CD4-positive, alpha-beta T cell treated with Interleukin-1 beta for 1 hour (primary cell): ENCODE data around the gene GCK.

ENCODE experiments used
- DNase-seq, 2 donors: peaks; one replicate each; pipeline ENCODE4 v3.0.0-alpha.2; 2020 to 2022

The GCK gene

DNA sequence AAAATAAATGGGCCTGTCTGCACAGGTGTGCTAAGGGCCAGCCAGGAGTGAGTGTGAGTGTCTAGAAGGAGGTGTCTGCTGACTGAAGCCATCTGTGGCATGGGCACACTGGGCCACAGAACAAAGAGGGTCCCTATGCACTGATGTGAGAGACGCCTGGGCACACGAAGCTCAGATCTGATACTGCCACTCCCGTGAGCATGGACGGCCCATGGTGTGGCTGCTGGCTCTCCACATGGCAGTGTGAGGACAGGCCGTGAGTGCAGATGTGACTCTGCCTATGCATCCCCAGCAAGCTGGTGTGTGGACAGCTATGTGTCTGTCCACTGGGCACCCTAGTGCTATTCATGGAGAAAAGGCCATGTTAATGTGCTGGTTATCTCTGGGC, 35.3 kb downstream of the GCK start:
- no peak for DNase-seq

DNA sequence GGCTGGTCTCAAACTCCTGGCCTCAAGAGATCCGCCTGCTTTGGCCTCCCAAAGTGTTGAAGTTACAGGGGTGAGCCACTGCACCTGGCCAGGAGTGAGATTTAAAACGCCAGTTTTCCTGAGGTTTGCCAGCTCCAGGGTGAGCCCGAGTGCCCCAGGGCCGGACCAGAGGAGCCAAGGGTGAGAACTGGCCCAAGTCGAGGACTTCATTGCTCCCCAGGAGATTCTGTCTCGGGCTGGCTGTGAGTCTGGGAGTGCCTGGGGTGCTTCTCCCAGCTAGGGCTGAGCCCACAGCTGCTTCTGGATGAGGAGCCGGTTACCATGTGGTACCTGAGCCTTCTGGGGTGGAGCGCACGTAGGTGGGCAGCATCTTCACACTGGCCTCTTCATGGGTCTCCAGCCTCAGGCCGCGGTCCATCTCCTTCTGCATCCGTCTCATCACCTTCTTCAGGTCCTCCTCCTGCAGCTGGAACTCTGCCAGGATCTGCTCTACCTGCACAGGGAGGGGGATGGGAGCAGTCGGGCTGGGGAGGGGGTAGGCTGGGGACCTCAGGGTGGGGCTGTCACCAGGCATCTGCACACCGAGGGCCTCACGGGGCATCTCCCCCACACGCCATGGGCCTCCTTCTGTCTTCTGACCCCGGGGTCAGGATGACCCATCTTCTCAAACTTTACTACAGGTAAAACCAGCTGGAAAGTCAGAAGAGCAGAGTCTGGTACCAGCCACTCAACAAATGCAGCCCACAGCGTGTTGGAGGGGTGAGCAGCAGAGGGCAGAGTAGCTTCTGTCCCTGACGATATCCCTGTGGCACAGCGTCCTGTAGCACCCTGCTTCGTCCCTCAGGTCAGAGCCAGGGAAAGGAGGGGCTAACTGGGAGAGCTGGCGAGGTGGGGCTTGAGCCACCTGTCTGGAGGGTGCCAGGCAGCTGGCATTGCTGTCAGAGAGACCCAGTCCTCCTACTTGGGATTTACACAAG, 36.0 kb downstream of the GCK start:
- no peak for DNase-seq

DNA sequence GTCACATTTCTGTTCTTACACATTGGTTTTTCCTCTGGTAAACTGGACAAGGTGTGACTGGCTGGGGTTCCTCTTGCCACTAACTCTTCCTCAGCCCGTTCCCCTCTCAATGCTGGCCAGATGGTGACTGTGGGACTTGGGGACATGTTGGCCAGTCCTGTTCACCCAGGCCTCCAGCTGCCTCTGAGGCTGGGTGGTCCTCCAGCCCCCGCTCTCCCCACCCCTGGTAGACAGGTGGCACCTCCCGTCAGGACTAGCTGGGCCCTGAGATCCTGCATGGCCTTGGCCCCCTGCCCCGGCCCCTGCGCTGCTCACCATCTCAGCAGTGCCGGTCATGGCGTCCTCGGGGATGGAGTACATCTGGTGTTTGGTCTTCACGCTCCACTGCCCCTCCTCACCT, 37.3 kb downstream of the GCK start:
- no peak for DNase-seq

- no peak for DNase-seq
Observed at GRCh38 chr7:44150966-44151941, 38.0 kb downstream of the GCK start.

DNA sequence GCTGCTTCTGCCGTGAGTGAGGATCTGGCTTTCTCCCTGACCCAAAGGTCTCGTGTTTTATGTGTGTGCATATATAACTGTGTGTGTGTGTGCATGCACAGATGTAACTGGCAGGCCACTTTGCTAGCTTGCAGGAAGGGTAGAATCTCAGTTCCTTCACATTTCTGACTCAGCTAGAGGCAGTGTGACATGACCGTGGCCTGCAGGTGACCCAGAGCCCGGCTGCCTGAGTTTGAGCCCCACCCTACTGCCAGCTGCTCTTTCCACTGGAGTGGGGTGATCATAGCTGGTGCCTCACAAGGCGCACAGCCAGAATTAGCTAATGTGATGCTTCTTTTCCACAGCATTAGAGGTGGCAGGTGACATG, 38.8 kb downstream of the GCK start:
- DNase-seq: no peak

DNA sequence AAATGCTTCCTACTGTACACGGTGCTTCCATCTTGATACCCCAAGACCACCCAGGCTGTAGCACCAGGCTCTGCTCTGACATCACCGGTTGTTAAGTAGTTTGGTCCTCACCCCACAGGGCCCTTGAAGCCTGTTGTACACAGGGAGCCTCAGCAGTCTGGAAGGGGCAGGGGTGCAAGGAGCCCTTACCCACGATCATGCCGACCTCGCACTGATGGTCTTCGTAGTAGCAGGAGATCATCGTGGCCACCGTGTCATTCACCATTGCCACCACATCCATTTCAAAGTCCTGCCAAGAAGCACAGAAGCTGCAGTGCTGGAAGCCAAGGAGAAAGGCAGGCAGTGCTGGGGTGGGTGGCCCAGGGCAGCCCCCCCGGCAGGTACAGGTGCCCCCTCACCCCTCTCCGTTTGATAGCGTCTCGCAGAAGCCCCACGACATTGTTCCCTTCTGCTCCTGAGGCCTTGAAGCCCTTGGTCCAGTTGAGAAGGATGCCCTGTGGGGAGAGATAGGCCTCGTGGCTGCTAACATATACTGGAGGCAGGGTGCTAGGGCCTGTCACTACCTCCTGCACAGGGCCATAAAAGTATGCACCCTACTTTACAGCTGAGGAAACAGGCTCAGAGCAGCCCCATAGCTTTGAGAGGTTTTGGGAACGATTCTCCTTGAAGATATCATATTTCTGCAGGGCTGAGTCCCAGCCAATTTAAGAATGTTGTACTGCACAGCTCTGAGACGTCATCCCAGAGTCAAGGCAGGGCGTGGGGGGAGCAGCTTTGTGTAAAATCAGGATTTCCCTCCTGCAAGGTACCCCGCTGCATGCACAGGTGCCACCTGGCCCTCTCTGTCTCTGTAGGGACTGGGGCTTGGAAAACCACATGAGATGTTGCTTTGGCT, 39.4 kb downstream of the GCK start:
- DNase-seq: no peak

DNA sequence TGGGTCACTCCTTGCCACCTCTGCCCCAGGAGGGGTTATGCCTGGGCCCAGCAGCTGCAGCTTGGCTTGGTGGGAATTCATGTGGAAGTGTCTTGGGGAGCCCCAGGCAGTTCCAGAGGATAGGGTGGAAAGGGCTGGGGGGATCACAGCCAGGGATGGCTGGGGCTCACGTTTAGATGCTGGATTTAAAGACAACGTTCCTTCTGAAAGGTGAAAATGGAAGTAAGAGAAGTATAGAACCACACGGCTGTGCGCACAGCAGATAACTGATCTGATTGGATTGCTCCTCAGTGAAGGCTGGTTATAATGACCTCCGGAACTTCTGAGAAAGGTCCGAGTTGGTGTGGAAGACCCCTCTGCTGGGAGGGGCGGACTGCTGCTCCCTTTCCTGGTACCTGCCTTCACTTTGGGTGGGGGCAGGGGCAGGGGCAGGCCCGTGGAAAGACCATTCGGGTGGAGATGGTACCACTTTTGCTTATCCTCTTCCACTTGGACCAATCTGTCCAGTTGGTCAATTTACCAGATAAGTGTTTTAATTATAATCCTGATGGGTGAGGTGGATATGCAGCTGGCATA, 40.2 kb downstream of the GCK start:
- no peak for DNase-seq

GRCh38 chr7:44148166-44148565, 41.1 kb downstream of the GCK start:
- no peak for DNase-seq

DNA sequence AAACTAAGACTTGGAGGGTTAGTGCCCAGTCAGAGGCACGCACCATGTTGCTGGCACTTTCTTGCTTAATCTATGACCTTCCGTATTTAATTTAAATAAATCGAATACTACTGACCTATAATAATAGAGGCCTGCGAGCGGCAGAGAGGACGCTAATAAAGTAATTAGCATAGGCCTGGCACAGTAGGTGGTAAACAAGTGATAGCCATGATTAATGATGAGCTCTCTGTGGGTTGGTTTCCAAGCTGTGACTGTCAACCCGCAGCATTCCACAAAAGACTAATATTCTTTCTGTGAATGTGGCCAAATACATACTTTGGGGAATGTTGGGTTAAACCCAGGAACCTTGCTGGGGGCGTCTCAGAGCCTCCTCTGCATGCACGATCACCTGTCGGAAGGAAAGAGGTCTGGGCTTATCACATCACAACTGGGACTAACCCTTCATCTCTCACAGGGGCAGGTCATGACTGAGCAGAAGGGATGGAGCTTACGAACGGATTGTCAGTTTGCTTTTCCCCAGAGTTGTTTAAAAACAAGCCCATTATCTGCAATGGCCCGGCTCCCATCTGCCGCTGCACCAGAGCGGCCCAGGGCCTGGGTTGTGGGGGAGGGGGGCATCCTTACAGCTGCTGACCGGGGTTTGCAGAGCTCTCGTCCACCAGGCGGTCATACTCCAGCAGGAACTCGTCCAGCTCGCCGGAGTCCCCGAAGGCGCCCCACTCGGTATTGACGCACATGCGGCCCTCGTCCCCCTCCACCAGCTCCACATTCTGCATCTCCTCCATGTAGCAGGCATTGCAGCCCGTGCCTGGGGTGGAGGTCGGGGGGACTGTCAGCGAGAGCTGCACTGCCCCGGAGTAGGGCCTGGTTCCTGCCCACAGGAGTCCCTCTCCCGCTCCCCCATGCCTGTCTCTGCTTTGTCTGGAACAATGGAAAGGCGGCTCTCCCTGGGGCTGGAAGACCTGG, 41.9 kb downstream of the GCK start:
- no peak for DNase-seq

- peak; percentile 71 to 77 for DNase-seq
Observed at GRCh38 chr7:44145969-44146911, 43.0 kb downstream of the GCK start.

GRCh38 chr7:44145479-44145968, 43.7 kb downstream of the GCK start:
- DNase-seq: peak; percentile 70

DNA sequence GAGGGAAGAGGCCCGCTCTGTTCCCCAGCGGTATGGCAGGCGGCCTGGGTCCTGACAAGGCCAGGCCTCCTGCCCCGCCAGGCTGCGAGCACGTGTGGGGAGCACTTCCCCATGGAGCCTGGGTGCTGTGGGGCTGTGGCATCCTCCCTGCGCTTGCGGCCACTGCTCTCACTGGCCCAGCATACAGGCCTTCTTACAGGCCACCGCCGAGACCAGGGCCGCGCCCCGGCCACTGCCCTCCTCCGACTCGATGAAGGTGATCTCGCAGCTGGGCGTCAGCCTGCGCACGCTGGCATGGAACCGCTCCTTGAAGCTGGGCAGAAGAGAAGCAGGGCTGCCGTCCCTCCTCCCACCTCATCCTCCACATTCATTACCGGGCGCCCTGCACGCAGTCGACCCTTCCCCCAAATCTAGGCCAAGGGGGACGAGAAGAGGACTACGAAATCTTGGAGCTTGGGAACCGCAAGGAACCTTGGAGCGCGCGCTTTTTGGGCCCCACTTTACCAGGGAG, 44.2 kb downstream of the GCK start:
- no peak for DNase-seq

- no peak for DNase-seq
Observed at GRCh38 chr7:44144426-44144967, 44.7 kb downstream of the GCK start.

GRCh38 chr7:44143646-44144250, 45.5 kb downstream of the GCK start:
- DNase-seq: no peak

DNA sequence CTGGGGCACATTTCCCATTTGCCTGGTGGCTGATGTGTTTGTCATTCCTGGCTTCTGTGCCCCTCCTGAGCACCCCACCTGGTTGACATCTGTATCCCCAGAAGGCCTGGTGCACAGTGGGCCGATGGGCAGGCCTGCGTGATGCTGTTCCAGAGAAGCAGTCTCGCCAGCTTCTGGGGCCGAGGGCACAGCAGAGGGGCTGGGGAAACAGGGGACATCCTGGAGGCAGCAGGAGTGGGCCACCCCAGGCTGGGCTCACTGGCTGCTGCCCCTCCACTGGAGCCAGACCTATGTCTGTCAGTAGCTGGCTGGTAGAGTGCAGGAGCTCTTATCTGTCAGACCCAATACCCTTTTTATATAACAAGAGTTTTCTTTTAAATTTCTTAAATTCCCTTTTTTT, 47.2 kb downstream of the GCK start:
- no peak for DNase-seq

DNA sequence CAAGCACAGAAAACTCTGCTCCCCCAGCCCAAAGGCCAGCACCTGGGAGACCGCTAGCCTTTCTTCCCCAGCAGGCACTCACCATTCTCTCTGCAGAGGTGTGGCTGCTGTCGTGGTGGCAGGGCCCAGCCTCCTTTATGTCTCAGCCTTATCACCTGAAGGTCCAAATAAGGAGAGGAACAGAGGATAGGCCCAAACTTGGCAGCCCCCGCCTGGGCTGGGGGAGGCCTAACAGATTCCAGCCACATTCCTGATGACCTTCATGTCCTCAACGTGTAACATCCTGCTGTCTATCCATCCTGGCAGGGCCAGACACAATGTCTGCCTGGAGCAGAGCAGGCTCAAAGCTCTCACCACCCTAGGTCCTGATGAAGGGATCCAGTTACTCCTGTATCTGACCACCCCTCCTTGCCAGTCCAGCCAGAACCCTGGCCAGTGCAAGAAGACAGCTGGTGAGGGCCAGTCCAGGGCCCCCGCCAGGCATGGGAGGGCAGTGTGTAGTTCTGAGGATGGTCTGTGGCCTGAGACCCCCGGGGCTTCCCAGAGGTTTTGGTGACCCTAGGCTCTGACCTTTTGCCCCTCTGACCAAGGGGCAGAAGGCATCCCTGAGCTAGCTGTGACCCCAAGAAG, 47.9 kb downstream of the GCK start, which contains the start of gene MYL7:
MYL7 (minus strand) TSS at position 112 of the 630 bp plus-strand sequence; CDS start at position 85, 27 bp downstream.
- DNase-seq: no peak

GRCh38 chr7:44140341-44140740, 48.9 kb downstream of the GCK start:
- no peak for DNase-seq
